DMS 273 treated with DMSO at 0.1 percent for 48 hours (cell line): ENCODE results near the gene SLFN12.
"Not testable (repeated sequence)": the region's sequence is repeated elsewhere in the genome, so short reads cannot be mapped to it uniquely, and the experiment has no call there.

Source experiments
- DNase-seq: peaks from one replicate; lab custom pipeline; 2025; lab: John Stamatoyannopoulos, UW

Gene SLFN12

GRCh38 chr17:35432176-35433074 lies at the start of gene SLFN12:
Gene SLFN12 (minus strand): TSS chr17:35432500. CDS start chr17:35423028, 9,472 bp downstream.
- DNase-seq: no peak

DNA sequence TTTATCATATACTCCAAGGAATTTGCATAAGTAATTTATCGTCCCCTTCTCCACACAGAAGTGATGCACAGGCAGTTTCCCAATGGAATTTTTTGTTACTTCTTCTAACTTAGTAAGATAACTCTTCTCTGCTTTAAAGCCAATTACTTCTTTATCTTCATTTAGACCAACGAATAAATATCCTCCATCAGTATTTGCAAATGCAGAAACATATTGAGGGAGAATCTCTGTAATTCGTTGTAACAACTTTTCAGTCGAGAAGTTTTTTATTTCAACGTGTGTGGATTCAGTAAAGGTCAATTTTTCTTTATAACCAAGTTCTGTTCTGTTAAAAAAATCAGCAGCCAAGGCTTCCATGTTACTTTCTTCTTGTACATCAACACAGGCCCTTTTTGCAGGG lies 47.0 kb upstream of the SLFN12 start:
- no peak for DNase-seq

GRCh38 chr17:35477248-35477647 lies 44.9 kb upstream of the SLFN12 start:
- no peak for DNase-seq

DNA sequence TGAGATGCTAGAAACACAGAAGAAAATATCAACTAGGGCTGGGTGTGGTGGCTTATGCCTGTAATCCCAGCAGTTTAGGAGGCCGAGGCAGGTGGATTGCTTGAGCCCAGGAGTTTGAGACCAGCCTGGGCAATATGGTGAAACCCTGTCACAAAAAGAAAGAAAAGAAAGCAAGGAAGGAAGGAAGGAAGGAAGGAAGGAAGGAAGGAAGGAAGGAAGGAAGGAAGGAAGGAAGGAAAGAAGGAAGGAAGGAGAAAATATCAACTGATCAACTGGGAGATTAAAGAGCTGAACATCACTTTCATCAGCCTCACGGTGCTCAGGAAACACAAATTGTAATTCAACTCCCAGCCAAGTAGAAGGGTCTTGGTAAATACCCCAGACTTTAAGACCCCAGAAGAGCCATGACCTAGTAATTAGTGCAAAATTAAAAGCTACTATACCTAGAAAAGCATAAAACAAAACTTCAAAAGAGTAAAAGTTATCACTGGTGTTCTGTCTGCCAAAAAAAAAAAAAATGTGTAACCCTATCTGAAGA lies 44.1 kb upstream of the SLFN12 start:
- no peak for DNase-seq

GRCh38 chr17:35468475-35468874 lies 36.2 kb upstream of the SLFN12 start:
- no peak for DNase-seq

DNA sequence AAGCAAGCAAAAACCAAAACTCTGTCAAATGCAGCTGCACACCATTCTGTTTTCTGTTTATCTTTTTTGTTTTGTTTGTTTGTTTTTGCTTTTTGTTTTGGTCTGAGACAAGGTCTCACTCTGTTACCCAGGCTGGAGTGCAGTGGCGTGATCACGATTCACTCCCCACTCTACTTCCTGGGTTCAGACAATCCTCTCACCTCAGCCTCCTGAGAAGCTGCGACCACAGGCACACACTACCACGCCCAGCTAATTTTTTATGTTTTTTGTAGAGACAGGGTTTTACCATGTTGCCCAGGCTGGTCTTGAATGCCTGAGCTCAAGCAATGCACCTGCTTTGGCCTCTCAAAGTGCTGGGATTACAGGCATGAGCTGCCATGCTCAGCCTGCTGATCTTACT lies 35.5 kb upstream of the SLFN12 start:
- DNase-seq: no peak

- no peak for DNase-seq
These were observed 28.1 kb upstream of the SLFN12 start for GRCh38 chr17:35460354-35460851.

DNA sequence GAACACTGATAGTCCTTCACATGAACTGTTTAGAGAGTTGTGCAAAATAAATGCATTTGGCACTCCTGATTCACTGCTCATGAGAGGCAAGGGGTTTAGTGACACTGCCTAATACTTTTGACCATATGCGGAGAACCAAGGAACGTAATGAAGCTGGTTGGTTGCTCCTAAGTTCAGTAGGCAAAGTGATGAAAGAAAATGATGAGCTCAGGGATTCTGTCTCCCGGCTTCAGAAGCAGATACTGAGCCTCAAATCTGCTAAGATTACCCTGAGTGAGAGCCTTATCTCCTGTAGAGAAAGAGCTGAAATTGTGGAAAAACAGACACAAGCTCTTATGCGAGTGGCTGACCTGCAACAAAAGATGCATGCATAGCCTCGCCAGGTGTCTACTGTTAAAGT lies 21.7 kb upstream of the SLFN12 start:
- not testable (repeated sequence) for DNase-seq

- no peak for DNase-seq
These were observed 20.9 kb upstream of the SLFN12 start for GRCh38 chr17:35453171-35453570.

GRCh38 chr17:35449371-35449931 lies 17.2 kb upstream of the SLFN12 start:
- DNase-seq: no peak

DNA sequence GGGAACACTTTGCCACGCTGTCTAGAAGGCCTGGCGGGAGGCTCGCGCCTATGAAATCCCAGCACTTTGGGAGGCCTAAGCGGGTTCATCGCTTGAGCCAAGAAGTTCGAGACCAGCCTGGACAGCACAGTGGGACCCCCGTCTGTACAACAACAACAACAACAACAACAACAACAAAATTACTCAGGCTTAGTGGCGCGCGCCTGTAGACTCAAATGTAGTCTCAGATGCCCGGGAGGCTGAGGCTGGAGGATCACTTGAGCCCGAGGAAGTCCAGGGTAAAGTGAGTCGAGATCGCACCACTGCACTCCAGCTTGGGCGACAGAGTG lies 16.6 kb upstream of the SLFN12 start:
- no peak for DNase-seq

DNA sequence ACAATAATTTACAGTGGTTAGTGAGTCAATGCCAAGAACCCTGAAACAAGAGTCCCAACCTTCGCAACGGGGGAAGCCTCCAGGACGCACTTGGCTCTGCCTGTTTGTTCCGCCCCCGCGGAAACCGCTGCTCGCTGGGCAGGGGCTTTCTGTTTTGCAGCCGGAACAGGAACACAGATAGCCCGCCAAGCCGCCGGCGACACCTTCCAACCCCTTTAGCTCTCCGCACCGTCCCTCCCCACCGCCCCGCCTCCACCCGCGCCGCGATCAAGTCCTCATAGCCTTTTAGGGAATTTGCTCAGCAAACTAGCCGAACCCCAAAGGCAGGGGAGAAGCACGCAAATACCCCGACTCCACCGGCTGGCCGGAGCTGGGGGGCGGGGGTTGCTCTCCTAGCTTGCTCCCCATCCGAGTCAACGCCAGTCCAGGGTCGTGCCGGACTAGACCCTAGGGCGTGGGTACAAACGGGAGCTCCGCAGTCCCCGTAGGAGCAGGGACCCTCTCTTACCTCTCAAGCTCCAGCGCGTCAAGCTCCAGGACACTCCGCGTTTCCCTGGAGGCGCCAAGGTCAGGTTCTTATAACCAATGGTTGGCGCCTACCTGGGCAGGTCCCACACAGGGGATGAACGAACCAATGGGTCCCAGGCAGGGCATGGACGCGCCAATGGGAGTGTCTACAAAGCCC lies 16.1 kb upstream of the SLFN12 start, which contains the start of gene SLFN13:
SLFN13 (minus strand) TSS at position 553 of the 685 bp plus-strand sequence. CDS start 3,086 bp downstream, outside the sequence.
- peak; percentile 5 for DNase-seq

GRCh38 chr17:35447499-35447898 lies 15.2 kb upstream of the SLFN12 start:
- no peak for DNase-seq

DNA sequence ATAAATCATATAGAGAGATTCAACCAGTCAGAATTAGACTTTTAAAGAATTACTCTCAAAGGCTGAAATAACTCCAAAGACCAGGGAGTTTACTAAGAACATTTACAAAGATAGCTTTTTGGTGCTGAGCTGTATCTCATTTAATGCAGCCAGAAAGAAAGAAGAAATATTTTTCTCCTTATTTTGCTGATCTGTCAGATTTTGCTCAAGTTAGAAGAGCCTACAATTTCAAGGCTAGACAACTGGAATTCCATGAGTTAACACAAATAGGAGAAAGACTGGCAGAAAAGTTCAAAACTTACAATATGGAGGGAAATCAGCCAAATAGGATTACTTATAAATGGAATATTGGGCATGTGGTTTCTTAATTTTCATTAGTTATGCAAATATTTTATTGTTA lies 6.1 kb upstream of the SLFN12 start:
- DNase-seq: no peak

- DNase-seq: no peak
These were observed 985 bp upstream of the SLFN12 start for GRCh38 chr17:35433075-35433894.

GRCh38 chr17:35429702-35430101 lies 2.6 kb downstream of the SLFN12 start:
- no peak for DNase-seq

DNA sequence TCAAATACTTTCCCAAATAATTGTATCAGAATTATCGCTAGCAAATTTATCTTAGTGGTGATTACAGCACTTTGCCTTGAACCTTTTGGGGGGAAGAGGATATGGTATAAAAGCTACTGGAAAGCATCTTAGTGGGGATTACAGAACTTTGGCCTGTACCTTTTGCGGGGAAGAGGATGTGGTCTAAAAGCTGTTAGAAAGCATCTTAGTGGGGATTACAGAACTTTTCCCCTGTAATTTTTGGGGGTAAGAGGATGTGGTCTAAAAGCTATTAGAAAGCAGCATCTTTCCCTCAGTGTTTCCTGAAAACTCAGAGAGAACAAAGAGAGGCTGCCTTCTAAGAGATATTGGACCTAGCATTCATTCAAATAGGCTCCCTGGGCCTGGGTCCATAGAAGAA lies 4.1 kb downstream of the SLFN12 start:
- DNase-seq: no peak

GRCh38 chr17:35423761-35424160 lies 8.5 kb downstream of the SLFN12 start:
- DNase-seq: no peak

DNA sequence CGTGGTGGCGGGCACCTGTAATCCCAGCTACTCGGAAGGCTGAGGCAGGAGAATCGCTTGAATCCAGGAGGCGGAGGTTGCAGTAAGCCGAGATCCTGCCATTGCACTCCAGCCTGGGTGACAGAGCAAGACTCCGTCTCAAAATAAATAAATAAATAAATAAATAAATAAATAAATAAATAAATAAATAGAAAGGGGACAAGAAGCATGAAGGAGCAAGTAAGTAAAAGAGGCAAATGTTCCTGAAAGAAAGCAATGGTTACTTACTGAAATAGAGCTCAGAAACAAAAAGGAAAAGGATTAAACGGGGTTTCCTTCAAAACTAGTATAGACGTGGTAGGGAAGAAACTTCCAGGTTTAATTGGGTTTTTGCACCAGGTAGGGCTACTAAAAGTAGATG lies 11.2 kb downstream of the SLFN12 start:
- DNase-seq: not testable (repeated sequence)

- DNase-seq: no peak
These were observed 15.6 kb downstream of the SLFN12 start for GRCh38 chr17:35416659-35417058.

GRCh38 chr17:35414707-35415106 lies 17.6 kb downstream of the SLFN12 start:
- not testable (repeated sequence) for DNase-seq

DNA sequence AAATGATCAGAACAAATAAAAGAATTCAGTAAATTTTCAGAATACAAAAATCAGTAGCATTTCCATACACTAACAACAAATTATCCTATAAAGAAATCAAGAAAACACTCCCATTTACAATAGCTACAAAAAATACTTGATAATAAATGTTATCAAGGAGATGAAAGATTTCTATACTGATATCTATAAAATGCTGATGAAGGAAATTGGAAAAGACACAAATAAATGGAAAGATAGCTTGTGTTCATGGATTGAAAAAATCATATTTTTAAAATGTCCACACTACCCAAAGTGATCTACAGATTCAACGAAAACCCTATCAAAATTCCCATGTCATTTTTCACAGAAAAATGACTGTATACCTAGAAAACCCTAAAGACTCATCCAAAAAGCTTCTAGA lies 18.1 kb downstream of the SLFN12 start:
- DNase-seq: no peak
